ENCODE data around the gene GNAS-AS1.
A peak's percentile ranks its signal among the peaks of the same experiment; 100 is the strongest.

GNAS-AS1 gene

DNA sequence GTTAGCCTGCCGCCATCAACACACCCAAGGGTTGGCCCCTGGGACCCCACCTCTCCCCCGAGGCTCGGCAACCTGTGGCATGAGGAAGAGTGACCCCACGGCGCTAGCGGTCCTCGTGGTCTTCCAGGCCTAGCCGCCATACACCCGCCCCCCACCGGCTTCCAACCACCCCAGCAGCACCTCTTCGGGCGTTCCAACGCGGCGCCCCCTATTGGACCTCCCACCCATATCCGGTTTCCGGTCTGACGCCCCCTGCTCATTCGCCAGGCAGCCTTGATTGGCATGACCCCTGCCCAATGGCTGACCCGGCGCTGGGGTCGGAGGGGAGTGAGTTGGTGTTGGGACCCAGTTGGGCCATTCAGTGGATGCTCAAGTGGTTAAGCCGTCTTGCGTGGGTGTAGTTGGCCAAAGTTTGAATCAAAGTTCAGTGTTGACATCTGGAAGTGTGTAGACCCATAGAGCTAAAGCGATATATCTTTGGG is at the start of gene GNAS-AS1:
TSS of gene GNAS-AS1 (minus strand) at position 210 of the 482 bp plus-strand sequence.
- peak; percentile 53 to 78 for DNase-seq (ENCODE audit: low read depth in 2 of 2)

GRCh38 chr20:58900397-58900796 is 49.7 kb upstream of the GNAS-AS1 start:
- DNase-seq (ENCODE audit: low read depth in 2 of 2): no peak

- DNase-seq (ENCODE audit: low read depth in 2 of 2): no peak
Observed at GRCh38 chr20:58899512-58899911, 48.8 kb upstream of the GNAS-AS1 start.

DNA sequence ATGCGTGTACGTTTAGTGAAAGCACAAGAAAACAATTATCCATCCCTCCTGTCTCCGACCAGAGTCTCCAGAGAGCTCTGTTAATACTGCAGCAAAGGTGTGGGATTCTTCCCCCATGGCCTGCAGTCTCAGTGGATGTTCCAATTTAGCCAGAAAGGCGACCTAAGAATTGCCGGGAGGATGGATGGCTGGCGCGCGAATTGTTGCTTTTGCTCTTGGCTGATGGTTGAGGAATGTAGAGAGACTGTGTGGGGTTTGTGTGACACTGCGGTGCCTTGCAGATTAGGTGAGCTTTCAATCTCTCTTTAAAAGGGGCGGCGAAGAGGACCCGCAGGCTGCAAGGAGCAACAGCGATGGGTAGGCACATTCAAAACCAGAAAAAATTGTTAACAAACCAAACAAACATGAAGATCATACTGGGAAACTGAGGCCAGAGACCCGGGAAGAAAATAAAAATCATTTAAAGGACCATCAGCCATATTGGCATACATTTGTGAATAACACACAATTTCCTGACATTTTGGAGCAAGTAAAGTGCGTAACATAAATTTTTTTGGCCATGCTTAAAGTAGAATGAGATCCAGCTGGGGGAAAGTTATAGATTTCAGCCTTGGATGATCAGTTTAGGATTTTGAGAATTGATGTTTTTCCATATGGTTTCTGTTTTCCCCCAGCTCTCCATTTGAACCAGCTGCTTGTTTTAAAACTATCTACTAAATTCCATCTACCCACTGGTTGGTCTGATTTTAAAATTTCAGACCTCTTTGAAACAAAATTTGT is 48.1 kb upstream of the GNAS-AS1 start:
- DNase-seq (ENCODE audit: low read depth in 2 of 2): no peak

DNA sequence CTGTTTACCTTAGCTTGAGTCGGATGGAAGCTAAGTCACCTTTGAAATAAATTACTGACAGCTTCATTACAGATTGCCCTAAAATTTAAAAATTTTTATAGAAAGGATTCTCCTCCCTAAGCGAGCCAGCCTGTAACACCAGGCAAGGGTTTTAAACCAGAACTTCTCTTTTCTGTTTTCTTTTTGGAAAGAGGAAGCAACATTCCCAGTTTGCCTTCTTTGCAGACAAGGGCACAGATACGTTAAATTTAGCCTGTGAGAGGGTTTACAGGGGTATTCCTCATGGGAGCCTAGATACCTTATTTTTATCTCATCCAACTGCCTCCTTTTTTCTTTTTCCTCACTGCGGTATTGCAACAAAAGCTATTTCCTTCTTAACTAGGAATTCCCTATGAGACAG is 46.8 kb upstream of the GNAS-AS1 start:
- no peak for DNase-seq (ENCODE audit: low read depth in 2 of 2)

DNA sequence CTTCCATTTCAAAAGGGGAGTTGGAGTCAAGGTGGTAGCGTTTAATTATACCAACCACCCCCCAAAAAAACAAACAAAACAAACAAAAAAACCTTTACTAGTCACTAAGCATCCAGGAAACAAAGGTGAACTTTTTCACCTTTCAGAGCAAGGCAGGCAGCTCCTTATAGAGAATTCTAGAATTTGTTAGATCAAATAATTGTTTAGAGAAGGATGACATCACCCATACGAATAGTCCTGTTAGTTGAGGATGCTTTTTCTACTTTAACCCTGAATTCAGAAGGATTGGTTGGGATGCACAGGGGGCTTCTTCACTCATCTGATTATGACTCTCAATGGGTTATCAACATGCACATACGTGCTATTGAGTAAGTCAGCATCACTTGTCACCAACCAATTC is 46.1 kb upstream of the GNAS-AS1 start:
- no peak for DNase-seq (ENCODE audit: low read depth in 2 of 2)

- no peak for DNase-seq (ENCODE audit: low read depth in 2 of 2)
Observed at GRCh38 chr20:58895448-58896180, 44.9 kb upstream of the GNAS-AS1 start.

DNA sequence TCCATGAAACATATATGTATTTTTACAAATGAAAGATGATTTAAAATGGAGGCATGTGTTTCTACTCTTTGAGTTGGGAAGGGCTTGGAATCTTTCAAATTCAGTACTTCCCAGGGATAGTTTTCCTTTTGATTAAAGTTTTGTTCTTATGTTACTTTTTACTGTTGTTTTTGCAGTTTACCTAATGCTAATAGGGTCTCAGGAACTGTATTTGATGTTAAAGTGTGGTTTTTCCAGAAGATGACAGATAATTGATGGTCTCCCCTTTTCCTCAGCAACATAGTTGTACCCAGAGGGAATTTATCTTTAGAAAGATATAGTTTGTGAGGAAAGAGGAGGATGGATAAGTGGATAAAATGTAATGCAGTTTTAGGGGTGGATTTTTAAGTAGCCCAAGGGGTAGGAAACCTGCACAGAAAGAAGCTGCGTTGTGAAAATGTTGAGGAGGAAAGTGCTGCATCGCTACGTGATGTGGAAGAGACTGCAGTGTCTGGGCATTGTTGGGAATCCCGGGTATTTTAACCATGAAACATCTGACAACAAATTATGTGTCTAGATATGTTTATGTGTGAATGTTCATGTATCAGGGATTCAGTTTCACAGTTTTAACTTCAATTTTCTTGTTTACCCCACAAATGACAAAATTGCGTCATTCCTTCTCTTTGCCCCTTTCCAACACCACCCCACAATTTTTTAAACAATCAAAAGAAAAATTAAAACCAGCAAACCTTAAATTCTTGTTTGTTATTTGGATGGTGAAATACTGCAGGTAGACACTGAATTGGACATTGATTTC is 44.1 kb upstream of the GNAS-AS1 start:
- no peak for DNase-seq (ENCODE audit: low read depth in 2 of 2)

- DNase-seq (ENCODE audit: low read depth in 2 of 2): no peak
Observed at GRCh38 chr20:58893355-58894120, 42.8 kb upstream of the GNAS-AS1 start.

DNA sequence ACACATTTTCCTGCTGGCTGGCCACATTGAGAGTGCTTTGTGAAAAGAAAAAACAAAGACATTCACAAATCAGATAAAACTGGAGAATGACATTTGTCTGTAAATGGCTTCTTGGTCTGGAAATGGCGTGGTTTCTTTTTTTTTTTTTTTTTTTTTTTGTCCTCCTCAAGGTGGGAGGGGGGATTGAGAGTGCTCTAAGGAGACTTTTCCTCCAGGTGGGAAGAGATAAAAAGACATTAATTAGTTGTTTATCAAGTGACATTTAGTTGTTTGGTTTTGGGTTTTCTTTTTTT is 42.2 kb upstream of the GNAS-AS1 start:
- no peak for DNase-seq (ENCODE audit: low read depth in 2 of 2)

DNA sequence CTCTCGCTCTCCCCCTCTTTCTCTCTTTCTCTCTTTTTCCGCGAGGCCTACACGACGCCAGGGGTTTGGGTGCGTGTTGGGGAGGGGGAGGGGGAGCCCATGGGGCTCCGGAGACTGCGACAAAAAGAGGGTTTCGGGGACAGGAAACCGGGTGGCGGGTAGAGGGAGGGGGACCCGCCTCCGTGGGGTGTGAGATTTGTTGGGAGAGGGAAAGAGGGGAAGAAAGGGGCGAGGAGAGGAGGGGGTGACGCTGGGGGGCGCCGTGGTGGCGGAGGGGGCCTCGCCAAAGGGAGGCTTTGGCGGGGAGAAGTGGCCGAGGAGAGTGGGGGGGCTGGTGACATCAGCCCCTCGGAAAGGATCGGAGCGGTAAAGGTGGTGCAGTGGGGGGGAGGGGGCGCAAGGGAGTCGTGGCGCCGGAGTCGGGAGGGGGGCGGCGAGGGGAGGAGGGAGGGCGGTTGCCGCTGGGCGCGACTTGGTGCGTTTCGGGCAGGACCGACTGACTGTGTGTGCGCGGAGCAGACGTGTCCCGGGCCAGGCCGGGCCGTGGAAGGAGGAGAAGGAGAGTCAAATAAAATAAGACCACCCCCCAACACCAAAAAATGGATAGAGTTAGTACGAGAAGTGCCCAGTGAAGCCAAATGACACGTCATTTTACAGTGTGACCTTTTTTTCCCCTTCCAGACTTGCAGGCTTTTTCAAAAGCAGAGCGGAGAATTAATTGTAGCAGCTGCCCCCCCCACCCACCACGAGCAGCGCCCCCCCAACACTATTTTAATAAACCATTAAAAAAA is 41.6 kb upstream of the GNAS-AS1 start:
- DNase-seq (ENCODE audit: low read depth in 2 of 2): peak; percentile 61 to 69

DNA sequence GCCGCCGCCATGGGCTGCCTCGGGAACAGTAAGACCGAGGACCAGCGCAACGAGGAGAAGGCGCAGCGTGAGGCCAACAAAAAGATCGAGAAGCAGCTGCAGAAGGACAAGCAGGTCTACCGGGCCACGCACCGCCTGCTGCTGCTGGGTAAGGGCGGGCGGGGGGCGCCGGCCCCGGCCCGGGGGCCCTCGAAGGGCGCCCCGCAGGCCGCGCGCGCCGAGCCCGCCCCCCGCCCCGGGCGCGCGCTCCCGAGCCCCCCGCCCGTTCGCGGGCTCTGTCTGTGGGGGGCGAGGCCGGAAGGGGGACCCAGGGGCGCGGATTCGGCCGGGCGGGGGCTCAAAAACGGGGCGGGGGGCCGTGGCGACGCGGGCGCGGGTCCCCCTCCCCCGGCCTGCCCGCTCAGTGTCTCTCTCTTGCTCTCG is 41.0 kb upstream of the GNAS-AS1 start:
- DNase-seq (ENCODE audit: low read depth in 2 of 2): no peak

DNA sequence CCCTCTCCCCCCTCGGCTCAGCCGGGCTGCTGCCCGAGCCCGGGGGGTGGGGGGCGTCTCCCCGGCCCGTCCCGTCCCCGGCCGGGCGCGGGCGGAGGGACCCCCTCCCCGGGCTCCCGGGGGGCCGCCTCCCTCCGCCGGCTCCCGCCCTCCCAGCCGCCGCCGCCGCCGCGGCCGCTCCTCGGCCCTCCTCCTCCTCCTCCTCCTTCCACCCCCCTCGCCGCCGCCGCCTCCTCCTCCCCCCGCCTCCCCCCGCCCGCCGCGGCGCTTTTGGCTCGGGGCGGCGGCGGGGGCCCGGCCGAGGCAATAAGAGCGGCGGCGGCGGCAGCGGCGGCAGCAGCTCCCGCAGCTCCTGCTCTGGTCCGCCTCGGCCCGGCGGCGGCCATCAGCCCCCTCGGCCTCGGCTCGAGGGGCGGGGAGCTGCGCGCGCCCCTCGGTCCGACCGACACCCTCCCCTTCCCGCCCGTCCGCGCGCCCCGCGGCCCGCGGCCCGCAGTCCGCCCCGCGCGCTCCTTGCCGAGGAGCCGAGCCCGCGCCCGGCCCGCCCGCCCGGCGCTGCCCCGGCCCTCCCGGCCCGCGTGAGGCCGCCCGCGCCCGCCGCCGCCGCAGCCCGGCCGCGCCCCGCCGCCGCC is 40.5 kb upstream of the GNAS-AS1 start:
- peak; percentile 72 to 73 for DNase-seq (ENCODE audit: low read depth in 2 of 2)

- DNase-seq (ENCODE audit: low read depth in 2 of 2): peak; percentile 59 to 65
Observed at GRCh38 chr20:58890518-58891085, 39.9 kb upstream of the GNAS-AS1 start.

GRCh38 chr20:58889798-58890517 is 39.3 kb upstream of the GNAS-AS1 start:
- no peak for DNase-seq (ENCODE audit: low read depth in 2 of 2)

- DNase-seq (ENCODE audit: low read depth in 2 of 2): no peak
Observed at GRCh38 chr20:58889334-58889760, 38.6 kb upstream of the GNAS-AS1 start.

- peak; percentile 69 to 75 for DNase-seq (ENCODE audit: low read depth in 2 of 2)
Observed at GRCh38 chr20:58888521-58889333, 38.0 kb upstream of the GNAS-AS1 start.

DNA sequence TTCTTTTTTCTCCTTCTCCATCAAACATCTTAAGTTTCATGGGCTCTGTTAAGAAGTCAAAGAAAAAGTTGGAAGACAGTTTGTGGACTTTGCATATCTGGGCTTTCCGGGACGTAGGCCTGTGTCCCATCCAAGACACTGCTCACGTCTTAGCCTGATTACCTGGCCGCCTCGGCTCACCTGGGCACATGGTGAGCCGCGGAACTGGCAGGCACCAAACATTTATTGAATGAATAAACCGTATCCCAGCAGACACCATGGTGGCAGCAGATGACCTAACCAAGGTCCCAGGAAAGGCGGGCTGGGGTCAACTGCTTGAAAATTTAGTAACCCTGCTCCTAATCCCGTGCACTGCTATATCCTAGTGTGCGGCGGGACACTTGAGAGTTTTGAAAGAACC is 37.4 kb upstream of the GNAS-AS1 start:
- no peak for DNase-seq (ENCODE audit: low read depth in 2 of 2)

Measured in stimulated activated CD4-positive, alpha-beta T cell treated with anti-CD3 and anti-CD28 coated beads, Interleukin-1b, Interleukin-23, amount 100 ng/mL, for 4 hours (primary cell).